H9 (cell line): ENCODE results near the gene SLC7A14. TPM values are rescaled to one million over a fixed set of nuclear protein-coding genes. Genes with fewer than 3 reads are reported as not detected.

Experiments used
- DNase-seq: peaks from one replicate; pipeline ENCODE4 v3.0.0-alpha.2; 2017
- H2AFZ ChIP-seq: one replicate; pipeline ENCODE4 v1.6.1; 2013; ENCODE audit warnings: mild to moderate bottlenecking, low read length, control low read depth, moderate library complexity
- H2AK5ac ChIP-seq: 2 replicates; pipeline ENCODE4 v1.6.1; 2013; ENCODE audit warnings: low read length, control low read depth, mixed read lengths; ENCODE audit not compliant: insufficient read length
- H2BK120ac ChIP-seq: one replicate; pipeline ENCODE4 v1.6.1; 2013; ENCODE audit warnings: low read depth, mild to moderate bottlenecking, low read length, control low read depth, inconsistent platforms; ENCODE audit not compliant: poor library complexity, severe bottlenecking
- H2BK12ac ChIP-seq: 2 replicates; pipeline ENCODE4 v1.6.1; 2013; ENCODE audit warnings: low read length, control low read depth, mixed read lengths, low read depth; ENCODE audit not compliant: insufficient read length
- H2BK15ac ChIP-seq: 2 replicates; pipeline ENCODE4 v1.6.1; 2013; ENCODE audit warnings: low read depth, low read length, control low read depth
- H2BK20ac ChIP-seq: one replicate; pipeline ENCODE4 v1.6.1; 2013; ENCODE audit warnings: low read depth, mild to moderate bottlenecking, low read length, control low read depth, inconsistent platforms; ENCODE audit not compliant: poor library complexity, severe bottlenecking
- H2BK5ac ChIP-seq: 2 replicates; pipeline ENCODE4 v1.6.1; 2013; ENCODE audit warnings: low read length, control low read depth, mixed read lengths; ENCODE audit not compliant: insufficient read length
- H3K14ac ChIP-seq: 2 replicates; pipeline ENCODE4 v1.6.1; 2013; ENCODE audit warnings: low read length, control low read depth; ENCODE audit not compliant: insufficient read depth
- H3K18ac ChIP-seq: 2 replicates; pipeline ENCODE4 v1.6.1; 2013; ENCODE audit warnings: low read depth, mild to moderate bottlenecking, mixed read lengths, low read length, control low read depth; ENCODE audit not compliant: insufficient read length
- H3K23ac ChIP-seq: 2 replicates; pipeline ENCODE4 v1.6.1; 2013; ENCODE audit warnings: low read length, control low read depth, mixed read lengths, low read depth; ENCODE audit not compliant: insufficient read length
- H3K23me2 ChIP-seq: 2 replicates; pipeline ENCODE4 v1.6.1; 2013; ENCODE audit warnings: low read depth, mild to moderate bottlenecking, mixed read lengths, low read length, control low read depth; ENCODE audit not compliant: insufficient read length, poor library complexity, severe bottlenecking
- H3K27ac ChIP-seq: 2 replicates; pipeline ENCODE4 v1.5.1; 2013; ENCODE audit warnings: low read length, control low read depth, mixed read lengths, low read depth; ENCODE audit not compliant: insufficient read length
- H3K27me3 ChIP-seq: 2 replicates; pipeline ENCODE4 v1.6.1; 2013; ENCODE audit warnings: low read length, control low read depth, inconsistent platforms; ENCODE audit not compliant: insufficient read depth
- H3K4ac ChIP-seq: 2 replicates; pipeline ENCODE4 v1.6.1; 2013; ENCODE audit warnings: low read depth, mild to moderate bottlenecking, control low read depth, inconsistent platforms, low read length, moderate library complexity
- H3K4me1 ChIP-seq: 2 replicates; pipeline ENCODE4 v1.6.1; 2013; ENCODE audit warnings: low read length, control low read depth, inconsistent platforms; ENCODE audit not compliant: insufficient read depth
- H3K4me2 ChIP-seq: 2 replicates; pipeline ENCODE4 v1.6.1; 2013; ENCODE audit warnings: low read length, control low read depth, mixed read lengths; ENCODE audit not compliant: insufficient read length, insufficient read depth
- H3K56ac ChIP-seq: 2 replicates; pipeline ENCODE4 v1.6.1; 2013; ENCODE audit warnings: low read depth, mild to moderate bottlenecking, mixed read lengths, low read length, control low read depth; ENCODE audit not compliant: insufficient read length
- H3K79me1 ChIP-seq: 2 replicates; pipeline ENCODE4 v1.6.1; 2013; ENCODE audit warnings: low read depth, mild to moderate bottlenecking, moderate library complexity, low read length, control low read depth, inconsistent platforms; ENCODE audit not compliant: insufficient read depth, poor library complexity, severe bottlenecking
- H3K79me2 ChIP-seq: 2 replicates; pipeline ENCODE4 v1.6.1; 2013; ENCODE audit warnings: low read length, control low read depth, inconsistent platforms; ENCODE audit not compliant: insufficient read depth
- H3K9ac ChIP-seq: 2 replicates; pipeline ENCODE4 v1.6.1; 2013; ENCODE audit warnings: low read length, control low read depth, mixed read lengths; ENCODE audit not compliant: insufficient read length; ENCODE audit errors: extremely low read depth
- H3K9me3 ChIP-seq: one replicate; pipeline ENCODE4 v1.6.1; 2013; ENCODE audit warnings: low read depth, low read length, inconsistent platforms; ENCODE audit not compliant: control insufficient read depth
- H3T11ph ChIP-seq: one replicate; pipeline ENCODE4 v1.6.1; 2013; ENCODE audit warnings: mild to moderate bottlenecking, low read length, control low read depth, inconsistent platforms
- H4K20me1 ChIP-seq: one replicate; pipeline ENCODE4 v1.6.1; 2013; ENCODE audit not compliant: control insufficient read depth, insufficient read length, insufficient read depth
- H4K5ac ChIP-seq: 2 replicates; pipeline ENCODE4 v1.6.1; 2013; ENCODE audit warnings: low read depth, mild to moderate bottlenecking, mixed read lengths, low read length, control low read depth; ENCODE audit not compliant: insufficient read length
- H4K8ac ChIP-seq: replicated peaks from 2 replicates; pipeline ENCODE4 v1.6.1; 2013; ENCODE audit warnings: low read length, control low read depth, mixed read lengths, low read depth; ENCODE audit not compliant: insufficient read length
- H4K91ac ChIP-seq: 2 replicates; pipeline ENCODE4 v1.6.1; 2013; ENCODE audit warnings: low read depth, mild to moderate bottlenecking, moderate library complexity, mixed read lengths, low read length, control low read depth; ENCODE audit not compliant: insufficient read length
- H3K27ac Mint-ChIP-seq, 3 experiments: 2 replicates in 2 of 3; 3 replicates in 1 of 3; pipeline ENCODE4 v1.8.0; 2020 to 2021; ENCODE audit warnings: mixed read lengths in 3 of 3, mild to moderate bottlenecking in 1 of 3, moderate library complexity in 1 of 3
- H3K27me3 Mint-ChIP-seq: 2 replicates; pipeline ENCODE4 v1.8.0; 2021; ENCODE audit warnings: low read depth, mild to moderate bottlenecking, moderate library complexity, mixed read lengths
- H3K36me3 Mint-ChIP-seq, 3 experiments: 2 replicates in 2 of 3; 3 replicates in 1 of 3; pipeline ENCODE4 v1.8.0; 2020 to 2021; ENCODE audit warnings: low read depth in 3 of 3, mixed read lengths in 3 of 3; ENCODE audit not compliant: insufficient read depth in 1 of 3
- H3K4me1 Mint-ChIP-seq, 2 experiments: 2 replicates each; pipeline ENCODE4 v1.8.0; 2020; ENCODE audit warnings: mixed read lengths in 2 of 2
- H3K4me3 Mint-ChIP-seq, 2 experiments: 2 replicates in 1 of 2; 3 replicates in 1 of 2; pipeline ENCODE4 v1.8.0; 2020 to 2021; ENCODE audit warnings: mild to moderate bottlenecking in 2 of 2, mixed read lengths in 2 of 2, moderate library complexity in 1 of 2
- H3K9me3 Mint-ChIP-seq, 2 experiments: 2 replicates in 1 of 2; 3 replicates in 1 of 2; pipeline ENCODE4 v1.8.0; 2020; ENCODE audit warnings: mild to moderate bottlenecking in 2 of 2, mixed read lengths in 2 of 2, moderate library complexity in 1 of 2
- WGBS: extraction: QIAGEN DNeasy Blood & Tissue Kit; methylation state at CpG from one replicate; pipeline ENCODE4 v1.1.7; 2013; ENCODE audit warnings: missing lambda C conversion rate, low lambda C conversion rate, mixed read lengths; ENCODE audit not compliant: insufficient read length; ENCODE audit errors: extremely low coverage; 5-methylcytosine and 5-hydroxymethylcytosine counted together
- total RNA-seq: library from RNA; stranded (reverse); gene quantifications from 2 replicates; pipeline ENCODE4 v1.2.1, GENCODE V29; 2021
- TF ChIP-seq, protein P1 (sequence below): fragments of 200-600 bp; sonication (generic); conservative IDR thresholded peaks from 3 replicates; pipeline ENCODE4 v1.8.0; 2021; ENCODE audit warnings: antibody characterized with exemption, mild to moderate bottlenecking

SLC7A14 gene
- total RNA-seq, 1 experiment from 2014 or later: 0.42 TPM

DNA sequence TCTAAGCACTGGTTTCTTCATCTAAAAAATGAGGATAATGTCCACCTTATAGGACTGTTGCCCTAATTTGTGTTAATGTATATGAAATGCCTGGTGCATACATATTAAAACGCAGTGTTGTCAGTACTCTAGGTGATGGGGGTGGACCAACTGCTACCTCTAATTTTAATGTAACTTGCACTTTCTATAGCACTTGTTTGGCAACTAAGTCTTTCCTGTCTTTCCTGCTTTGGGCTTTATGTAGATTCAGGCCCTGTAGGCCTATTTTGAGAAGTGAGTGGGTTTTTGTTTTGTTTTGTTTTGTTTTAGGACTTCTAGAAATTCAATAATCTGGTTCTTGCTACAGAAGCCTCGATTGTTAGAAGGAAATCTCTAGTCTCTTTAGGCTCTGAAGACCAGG, 21.2 kb downstream of the SLC7A14 start:
- Histone ChIP-seq H3K79me2 (no peaks in the 10 kb centered on the region), H2AK5ac (no peak overlapping the region), H3K27ac (no peak overlapping the region), H2BK20ac (no peak overlapping the region), H3K23me2 (no peaks in the 10 kb centered on the region), H3K56ac (no peak overlapping the region), H4K91ac (no peak overlapping the region), H2BK120ac (no peak overlapping the region), H3K4ac (no peak overlapping the region), H3K18ac (no peak overlapping the region), H3K14ac (no peak overlapping the region), H4K5ac (no peak overlapping the region), H2BK15ac (no peak overlapping the region), H3K27me3 (no peaks in the 10 kb centered on the region), H3T11ph (no peak overlapping the region), H4K20me1 (no peaks in the 10 kb centered on the region), H2BK5ac (no peak overlapping the region), H2BK12ac (no peak overlapping the region), H3K9me3 (no peaks in the 10 kb centered on the region), H3K9ac (no peak overlapping the region), H3K4me1 (no peaks in the 10 kb centered on the region), H3K79me1 (no peaks in the 10 kb centered on the region), H3K23ac (no peak overlapping the region), H2AFZ (no peak overlapping the region), H4K8ac (no peak overlapping the region), H3K4me2 (no peak overlapping the region)
- WGBS: no CpG with 5 or more reads among the region's 2 CpGs
- DNase-seq: no peak
- no peaks in the 10 kb centered on the region; the same call in 1 of the 2 replicates for H3K27me3 Mint-ChIP-seq
- H3K9me3 Mint-ChIP-seq: peaks cover 0 to 2% of the 10 kb centered on the region in 2 experiments; a peak in 2 of 5 replicates
- TF ChIP-seq, protein P1, sequence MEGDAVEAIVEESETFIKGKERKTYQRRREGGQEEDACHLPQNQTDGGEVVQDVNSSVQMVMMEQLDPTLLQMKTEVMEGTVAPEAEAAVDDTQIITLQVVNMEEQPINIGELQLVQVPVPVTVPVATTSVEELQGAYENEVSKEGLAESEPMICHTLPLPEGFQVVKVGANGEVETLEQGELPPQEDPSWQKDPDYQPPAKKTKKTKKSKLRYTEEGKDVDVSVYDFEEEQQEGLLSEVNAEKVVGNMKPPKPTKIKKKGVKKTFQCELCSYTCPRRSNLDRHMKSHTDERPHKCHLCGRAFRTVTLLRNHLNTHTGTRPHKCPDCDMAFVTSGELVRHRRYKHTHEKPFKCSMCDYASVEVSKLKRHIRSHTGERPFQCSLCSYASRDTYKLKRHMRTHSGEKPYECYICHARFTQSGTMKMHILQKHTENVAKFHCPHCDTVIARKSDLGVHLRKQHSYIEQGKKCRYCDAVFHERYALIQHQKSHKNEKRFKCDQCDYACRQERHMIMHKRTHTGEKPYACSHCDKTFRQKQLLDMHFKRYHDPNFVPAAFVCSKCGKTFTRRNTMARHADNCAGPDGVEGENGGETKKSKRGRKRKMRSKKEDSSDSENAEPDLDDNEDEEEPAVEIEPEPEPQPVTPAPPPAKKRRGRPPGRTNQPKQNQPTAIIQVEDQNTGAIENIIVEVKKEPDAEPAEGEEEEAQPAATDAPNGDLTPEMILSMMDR: no peak
- no peak overlapping the region for H3K4me3 Mint-ChIP-seq
- 0 out of 7 replicates have a peak, but pooled peaks cover 0 to 2% (median 0%) of the 10 kb centered on the region in 3 experiments for H3K36me3 Mint-ChIP-seq
- H3K27ac Mint-ChIP-seq: no peak overlapping the region
- peaks cover 4 to 7% of the 10 kb centered on the region in 2 experiments; a peak in 3 of 4 replicates for H3K4me1 Mint-ChIP-seq
